Pancreas (tissue), 10 donors: ENCODE measurements around the gene CATSPERD. TPM values are rescaled to one million over a fixed set of nuclear protein-coding genes. Genes with fewer than 3 reads are reported as not detected.

ENCODE experiments used
- ATAC-seq, 4 donors: fragments of 200-7000 bp; cut with Tn5 transposase; one replicate each; pipeline versions ENCODE4 v1.8.0 to v1.9.1; 2020; ENCODE audit warnings: mild to moderate bottlenecking in 4 of 4, moderate library complexity in 4 of 4
- DNase-seq, 6 donors: peaks; one replicate each; pipeline ENCODE4 v3.0.0-alpha.2; 2020
- FAIRE-seq: peaks from 2 replicates; lab custom pipeline; 2012; peaks lifted over from hg19 to GRCh38; lab: Jason Lieb, UNC
- H3K27ac ChIP-seq, 4 donors: fragments of 200-600 bp; sonication (generic); 1 replicate in 3 of 4; 2 replicates in 1 of 4; pipeline versions ENCODE4 v1.5.0 to v1.8.0; 2020
- H3K27me3 ChIP-seq, 4 donors: fragments of 200-600 bp; one replicate each; pipeline ENCODE4 v1.8.0; 2021
- H3K36me3 ChIP-seq, 3 donors: fragments of 200-600 bp; sonication (generic) in 1 of 3; one replicate each; pipeline versions ENCODE4 v1.5.0 to v1.8.0; 2020 to 2021
- H3K4me1 ChIP-seq, 3 donors: fragments of 200-600 bp; one replicate each; pipeline ENCODE4 v1.8.0; 2021
- H3K4me3 ChIP-seq, 4 donors: fragments of 200-600 bp; sonication (generic) in 2 of 4; one replicate each; pipeline versions ENCODE4 v1.5.0 to v1.8.0; 2020 to 2021
- H3K9me3 ChIP-seq, 4 donors: fragments of 200-600 bp; one replicate each; pipeline ENCODE4 v1.8.0; 2021
- CTCF ChIP-seq, 4 donors: fragments of 200-600 bp; sonication (generic) in 3 of 4; IDR thresholded peaks; one replicate each; pipeline versions ENCODE4 v1.5.0 to v1.8.0; 2021; ENCODE audit warnings: antibody characterized with exemption in 4 of 4
- WGBS, 2 donors: extraction: QIAGEN DNeasy Blood & Tissue Kit; methylation state at CpG; one replicate each; pipeline ENCODE4 v1.1.7; 2013; 5-methylcytosine and 5-hydroxymethylcytosine counted together
- intact Hi-C, 3 donors: fragments of 100-400 bp; cut with DNase I; formaldehyde crosslinking; loops; one replicate each; pipeline versions ENCODE4 v1.11.1 to v1.14.2; 2022
- polyA plus RNA-seq, 2 donors: library from polyadenylated mRNA; stranded (reverse); fragments of 200-250 nt; gene quantifications; one replicate each; pipeline ENCODE4 v1.2.3, GENCODE V29; 2013
- total RNA-seq, 6 donors: library from RNA; stranded (reverse); fragmentation: NEBNext Ultra II Directional in 4 of 6; extraction: Animal tissue kit (Norgen Biotek cat#: 25700) in 4 of 6; gene quantifications; one replicate each; pipeline versions ENCODE4 v1.2.1 to v1.2.4, GENCODE V29; 2021 to 2023
- donor health status: healthy with polysubstance abuse.
- donor health status: DM: no; HTN: no; CAD: no; lungs with moderate emphysema.
- donor health status: DM: no; HTN: no; CAD: no.
- donor health status: control.
- donor health status: control.
- donor health status: Bipolar disorder and iron deficiency.
- donor health status: DM: yes; HTN: yes; CAD: no.
- donor health status: DM: no; HTN: no; CAD: no.
- donor health status: DM: no; HTN: no; CAD: no.
- donor health status: DM: yes; HTN: yes; CAD: no.

CATSPERD gene
- total and polyA plus RNA-seq, 8 donors = not detected

DNA sequence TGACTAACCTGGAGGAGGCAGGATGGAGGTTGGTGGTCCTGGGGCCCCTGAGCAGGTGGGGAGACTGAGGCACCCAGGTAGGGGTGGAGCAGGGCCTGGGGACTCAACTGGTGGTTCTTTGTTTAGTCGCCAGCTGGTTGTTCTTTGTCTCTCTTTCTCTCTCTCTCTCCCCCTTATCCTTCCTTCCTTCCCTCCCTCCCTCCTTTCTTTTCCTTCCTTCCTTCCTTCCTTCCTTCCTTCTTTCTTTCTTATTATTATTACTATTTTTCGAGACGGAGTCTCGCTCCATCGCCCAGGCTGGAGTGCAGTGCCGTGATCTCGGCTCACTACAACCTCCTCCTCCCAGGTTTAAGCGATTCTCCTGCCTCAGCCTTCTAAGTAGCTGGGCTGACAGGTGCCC, 77.8 kb downstream of the CATSPERD start:
- no peak for TF ChIP-seq CTCF (IDR thresholded peaks at IDR 0.05)
- 87 to 91% methylated on average over 8 of the region's 8 CpGs for WGBS, 2 donors
- no peak for DNase-seq
- peak overlapping the region in 2 of 4 donors; percentile 38 to 60 for H3K27ac ChIP-seq
- no peak for ATAC-seq
- peaks cover 6 to 21% (median 14%) of the 10 kb centered on the region in 3 donors for H3K4me1 ChIP-seq
- FAIRE-seq = no peak
- intact Hi-C loops = no loop called here
- no peaks in the 10 kb centered on the region for H3K9me3 ChIP-seq
- H3K4me3 ChIP-seq = no peak overlapping the region
- no peaks in the 10 kb centered on the region for H3K27me3 ChIP-seq
- no peaks in the 10 kb centered on the region for H3K36me3 ChIP-seq

- ATAC-seq = peak; percentile 33 to 70 (median 70)
- WGBS, 2 donors = 41 to 44% methylated on average over 36 to 37 of the region's 37 CpGs
- no peaks in the 10 kb centered on the region for H3K9me3 ChIP-seq
- peaks cover 6 to 26% (median 14%) of the 10 kb centered on the region in 3 donors for H3K4me1 ChIP-seq
- no peaks in the 10 kb centered on the region for H3K27me3 ChIP-seq
- intact Hi-C loops = no loop called here
- FAIRE-seq = no peak
- TF ChIP-seq CTCF (IDR thresholded peaks at IDR 0.05) = no peak
- H3K36me3 ChIP-seq = no peaks in the 10 kb centered on the region
- peak overlapping the region; percentile 38 to 60 (median 41) for H3K27ac ChIP-seq
- no peak overlapping the region for H3K4me3 ChIP-seq
- peak; percentile 72 to 91 (median 82) for DNase-seq
These were observed 79.1 kb downstream of the CATSPERD start for GRCh38 chr19:5799247-5800241.

- peaks cover 6 to 26% (median 14%) of the 10 kb centered on the region in 3 donors for H3K4me1 ChIP-seq
- no peaks in the 10 kb centered on the region for H3K36me3 ChIP-seq
- no peaks in the 10 kb centered on the region for H3K27me3 ChIP-seq
- FAIRE-seq = no peak
- WGBS, 2 donors = 64% methylated on average over 17 of the region's 17 CpGs
- H3K9me3 ChIP-seq = no peaks in the 10 kb centered on the region
- peak in 1 of 6 donors; percentile 58 for DNase-seq
- no peak for TF ChIP-seq CTCF (IDR thresholded peaks at IDR 0.05)
- intact Hi-C loops = no loop called here
- no peak overlapping the region for H3K27ac ChIP-seq
- ATAC-seq = no peak
- H3K4me3 ChIP-seq = no peak overlapping the region
These were observed 80.2 kb downstream of the CATSPERD start for GRCh38 chr19:5800361-5801270.

DNA sequence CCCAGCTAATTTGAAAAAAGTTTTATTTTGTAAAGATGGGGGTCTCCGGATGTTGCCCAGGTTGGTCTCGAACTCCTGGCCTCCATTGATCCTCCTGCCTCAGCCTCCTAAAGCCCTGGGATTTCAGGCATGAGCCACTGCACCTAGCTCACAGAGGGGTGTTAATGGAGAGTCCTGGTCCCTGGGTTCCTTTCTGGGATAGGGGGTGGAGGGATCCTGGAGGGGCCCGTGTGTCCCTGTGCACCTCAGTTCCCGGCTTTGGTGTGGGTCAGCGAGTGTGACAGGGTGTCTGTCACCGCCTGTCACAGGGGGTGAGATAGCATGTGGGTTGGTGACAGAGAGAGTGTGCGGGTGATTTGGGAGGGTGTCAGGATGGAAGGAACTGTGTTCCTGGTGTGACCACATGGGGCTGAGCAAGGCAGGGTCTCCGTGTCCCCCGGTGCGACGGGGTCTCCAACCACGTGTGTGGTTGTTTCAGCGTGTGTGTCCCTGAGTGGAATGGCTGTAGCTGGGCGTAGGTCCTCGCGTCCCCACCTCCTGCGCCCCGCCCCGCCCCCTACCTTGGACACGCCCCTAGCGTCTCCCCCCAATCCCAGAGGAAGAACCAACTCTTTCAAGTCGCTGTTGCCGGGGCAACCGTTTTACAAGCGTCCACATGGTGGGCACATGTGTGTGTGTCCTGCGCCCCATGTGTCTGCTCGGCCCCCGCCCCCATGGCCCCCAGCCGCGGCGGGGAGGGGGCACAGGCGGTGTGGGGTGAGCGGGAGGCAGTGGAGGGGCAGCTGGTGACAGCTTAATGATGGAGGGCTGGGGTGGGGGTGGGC, 81.6 kb downstream of the CATSPERD start:
- H3K4me3 ChIP-seq = no peak overlapping the region
- DNase-seq (peak in 1 of 6 donors; percentile 60), ATAC-seq (no peak), FAIRE-seq (no peak)
- 63% methylated on average over 29 to 33 of the region's 33 CpGs for WGBS, 2 donors
- no peak for TF ChIP-seq CTCF (IDR thresholded peaks at IDR 0.05)
- peaks cover 6 to 26% (median 14%) of the 10 kb centered on the region in 3 donors for H3K4me1 ChIP-seq
- no peaks in the 10 kb centered on the region for H3K27me3 ChIP-seq
- no peaks in the 10 kb centered on the region for H3K36me3 ChIP-seq
- H3K27ac ChIP-seq = no peak overlapping the region
- intact Hi-C loops = no loop called here
- no peaks in the 10 kb centered on the region for H3K9me3 ChIP-seq
